MCF 10A (cell line): ENCODE results near the gene KRT27. TPM values are rescaled to one million over a fixed set of nuclear protein-coding genes. Genes with fewer than 3 reads are reported as not detected.

ENCODE experiments used
- BruUV-seq: library from RNA; stranded (reverse); fragments of 400-500 nt; replicated peaks from 2 replicates; lab custom pipeline; 2021; lab: Mats Ljungman, UMichigan
- CTCF ChIA-PET: fragments of 300-600 bp; sonication (Branson Sonifier 250); formaldehyde crosslinking; extraction: SDS; loops from one replicate; lab custom pipeline; 2021; ENCODE audit warnings: antibody characterized with exemption, inconsistent platforms; lab: Yijun Ruan, JAX
- POLR2A ChIA-PET: fragments of 300-600, 350-650 bp; sonication (Branson Sonifier 250); formaldehyde crosslinking; extraction: SDS; loops from one replicate; lab custom pipeline; 2020; ENCODE audit warnings: antibody characterized with exemption, inconsistent platforms; lab: Yijun Ruan, JAX
- DNase-seq: peaks from one replicate; pipeline ENCODE4 v3.0.0-alpha.2; 2018; ENCODE audit not compliant: unreplicated experiment
- H3K27ac Mint-ChIP-seq: one replicate; pipeline ENCODE4 v1.8.0; 2022; ENCODE audit warnings: mild to moderate bottlenecking, low read depth, mixed read lengths; ENCODE audit not compliant: unreplicated experiment
- H3K27me3 Mint-ChIP-seq: one replicate; pipeline ENCODE4 v1.8.0; 2022; ENCODE audit warnings: mixed read lengths; ENCODE audit not compliant: insufficient read depth, unreplicated experiment
- H3K36me3 Mint-ChIP-seq: one replicate; pipeline ENCODE4 v1.8.0; 2022; ENCODE audit warnings: mild to moderate bottlenecking, moderate library complexity, mixed read lengths; ENCODE audit not compliant: insufficient read depth, unreplicated experiment
- H3K4me1 Mint-ChIP-seq: one replicate; pipeline ENCODE4 v1.8.0; 2022; ENCODE audit warnings: mixed read lengths; ENCODE audit not compliant: insufficient read depth, unreplicated experiment
- H3K4me3 Mint-ChIP-seq: one replicate; pipeline ENCODE4 v1.8.0; 2022; ENCODE audit warnings: mild to moderate bottlenecking, moderate library complexity, mixed read lengths; ENCODE audit not compliant: unreplicated experiment
- H3K9me3 Mint-ChIP-seq: one replicate; pipeline ENCODE4 v1.8.0; 2022; ENCODE audit warnings: mixed read lengths; ENCODE audit not compliant: unreplicated experiment
- CTCF ChIP-seq: fragments of 200-600 bp; IDR thresholded peaks from one replicate; pipeline ENCODE4 v1.8.0; 2022; ENCODE audit warnings: antibody characterized with exemption, mild to moderate bottlenecking; ENCODE audit not compliant: unreplicated experiment
- intact Hi-C: fragments of 100-400 bp; cut with micrococcal nuclease; formaldehyde crosslinking; loops from 2 replicates; pipeline ENCODE4 v1.14.1; 2022
- total RNA-seq: library from RNA; stranded (reverse); gene quantifications from 2 replicates; pipeline ENCODE4 v1.2.3, GENCODE V29; 2022

The KRT27 gene
- total RNA-seq, 1 experiment from 2014 or later, result not detected

DNA sequence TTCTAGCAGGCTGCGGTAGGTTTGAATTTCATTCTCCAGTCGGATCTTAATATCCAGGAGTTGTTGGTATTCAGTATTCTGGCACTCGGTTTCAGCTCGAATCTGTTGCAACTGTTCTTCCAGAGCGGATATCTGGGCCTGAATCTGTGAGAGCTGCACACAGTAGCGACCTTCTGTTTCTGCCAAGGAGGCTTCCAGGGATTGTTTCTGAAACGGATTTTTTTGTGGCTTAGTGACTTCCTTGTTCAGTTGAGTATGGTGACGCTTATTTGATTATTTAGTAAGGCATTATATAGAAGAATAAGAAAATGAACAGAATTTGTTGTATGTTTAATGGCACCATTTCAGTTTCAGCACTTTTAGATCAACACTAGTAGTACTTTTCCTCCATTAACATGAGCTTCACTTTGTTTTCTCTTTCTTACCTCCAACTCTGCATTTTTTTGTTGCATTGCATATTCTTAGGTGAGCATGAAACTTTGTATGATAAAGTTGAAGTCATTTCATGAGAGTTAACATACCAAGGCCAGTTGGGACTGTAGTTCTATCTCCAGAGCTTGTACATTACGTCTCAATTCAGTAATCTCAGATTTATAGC is 37.3 kb upstream of the KRT27 start:
- no TSS peak for BruUV-seq
- Mint-ChIP-seq H3K9me3 (no peaks in the 10 kb centered on the region), H3K36me3 (peaks cover 49% of the 10 kb centered on the region), H3K4me3 (peak overlapping the region; percentile 83), H3K27ac (peak overlapping the region; percentile 95), H3K4me1 (peaks cover 24% of the 10 kb centered on the region), H3K27me3 (no peaks in the 10 kb centered on the region)
- peak; percentile 23 for DNase-seq
- no peak for TF ChIP-seq CTCF
- CTCF ChIA-PET, result interaction anchor here (0.6 to 1.1 kb wide), 4 partner anchors 37 to 868 kb away, joined by 3 to 4 read pairs (median 4); no protein-coding TSS in a partner anchor
- POLR2A ChIA-PET, result interaction anchor here (0.5 to 6.3 kb wide), 29 partner anchors 8 to 870 kb away, joined by 3 to 235 read pairs (median 5); partner anchors contain the start of genes EIF1, KRT15, KRT17 and SMARCE1
- intact Hi-C loops, result loop anchor here (1.0 kb wide), 1 partner anchor 35 kb away; no protein-coding TSS in a partner anchor

GRCh38 chr17:40818733-40819527 is 36.6 kb upstream of the KRT27 start:
- intact Hi-C loops, result loop anchor here (1.0 kb wide), 1 partner anchor 35 kb away; no protein-coding TSS in a partner anchor
- ChIA-PET POLR2A (interaction anchor here (0.5 to 6.3 kb wide), 43 partner anchors 8 to 1671 kb away, joined by 3 to 235 read pairs (median 4); partner anchors contain the start of genes EIF1, KRT15, KRT17 and SMARCE1), CTCF (interaction anchor here (0.6 to 1.1 kb wide), 7 partner anchors 8 to 854 kb away, joined by 3 to 4 read pairs (median 3); no protein-coding TSS in a partner anchor)
- peaks cover 49% of the 10 kb centered on the region for H3K36me3 Mint-ChIP-seq
- peak overlapping the region; percentile 83 for H3K4me3 Mint-ChIP-seq
- peak overlapping the region; percentile 95 for H3K27ac Mint-ChIP-seq
- DNase-seq, result peak; percentile 69
- no peak for TF ChIP-seq CTCF
- no peaks in the 10 kb centered on the region for H3K27me3 Mint-ChIP-seq
- H3K9me3 Mint-ChIP-seq, result no peaks in the 10 kb centered on the region
- H3K4me1 Mint-ChIP-seq, result peaks cover 28% of the 10 kb centered on the region
- BruUV-seq, result TSS peak; percentile 85

GRCh38 chr17:40818343-40818732 is 36.0 kb upstream of the KRT27 start:
- no peaks in the 10 kb centered on the region for H3K9me3 Mint-ChIP-seq
- no peaks in the 10 kb centered on the region for H3K27me3 Mint-ChIP-seq
- TF ChIP-seq CTCF, result no peak
- H3K36me3 Mint-ChIP-seq, result peaks cover 49% of the 10 kb centered on the region
- peaks cover 33% of the 10 kb centered on the region for H3K4me1 Mint-ChIP-seq
- intact Hi-C loops, result no loop called here
- H3K4me3 Mint-ChIP-seq, result peak overlapping the region; percentile 83
- CTCF ChIA-PET, result interaction anchor here (0.6 to 0.8 kb wide), 5 partner anchors 9 to 325 kb away, joined by 3 read pairs; no protein-coding TSS in a partner anchor
- peak overlapping the region; percentile 95 for H3K27ac Mint-ChIP-seq
- no peak for DNase-seq
- BruUV-seq, result TSS peak; percentile 96
- POLR2A ChIA-PET, result interaction anchor here (0.6 to 6.3 kb wide), 28 partner anchors 7 to 1671 kb away, joined by 3 to 235 read pairs (median 5); partner anchors contain the start of genes EIF1, KRT15, KRT17 and SMARCE1
